ENCODE measurements around the gene CCS.

CCS gene

GRCh38 chr11:66563832-66564231 lies 29.2 kb upstream of the CCS start:
- no peak for TF ChIP-seq CTCF (IDR thresholded peaks at IDR 0.05)

- TF ChIP-seq CTCF (IDR thresholded peaks at IDR 0.05), result no peak
Observed at GRCh38 chr11:66564538-66564937, 28.4 kb upstream of the CCS start.

- no peak for TF ChIP-seq CTCF (IDR thresholded peaks at IDR 0.05)
Observed at GRCh38 chr11:66564984-66565383, 28.0 kb upstream of the CCS start.

- no peak for TF ChIP-seq CTCF (IDR thresholded peaks at IDR 0.05)
Observed at GRCh38 chr11:66566221-66566620, 26.8 kb upstream of the CCS start.

- no peak for TF ChIP-seq CTCF (IDR thresholded peaks at IDR 0.05)
Observed at GRCh38 chr11:66567787-66568123, 25.2 kb upstream of the CCS start.

- no peak for TF ChIP-seq CTCF (IDR thresholded peaks at IDR 0.05)
Observed at GRCh38 chr11:66568124-66568916, 24.7 kb upstream of the CCS start, which contains the start of gene CTSF. Gene CTSF, minus strand, starts transcription at chr11:66568606. Its CDS starts 120 bp downstream, at chr11:66568486.

GRCh38 chr11:66569076-66569475 lies 23.9 kb upstream of the CCS start:
- no peak for TF ChIP-seq CTCF (IDR thresholded peaks at IDR 0.05)

Measured in LNCAP (cell line).